ENCODE data around the gene LRIT1. TPM values are rescaled to one million over a fixed set of nuclear protein-coding genes. Genes with fewer than 3 reads are reported as not detected.

The LRIT1 gene
- total RNA-seq, 1 donor from 2014 or later = not detected

DNA sequence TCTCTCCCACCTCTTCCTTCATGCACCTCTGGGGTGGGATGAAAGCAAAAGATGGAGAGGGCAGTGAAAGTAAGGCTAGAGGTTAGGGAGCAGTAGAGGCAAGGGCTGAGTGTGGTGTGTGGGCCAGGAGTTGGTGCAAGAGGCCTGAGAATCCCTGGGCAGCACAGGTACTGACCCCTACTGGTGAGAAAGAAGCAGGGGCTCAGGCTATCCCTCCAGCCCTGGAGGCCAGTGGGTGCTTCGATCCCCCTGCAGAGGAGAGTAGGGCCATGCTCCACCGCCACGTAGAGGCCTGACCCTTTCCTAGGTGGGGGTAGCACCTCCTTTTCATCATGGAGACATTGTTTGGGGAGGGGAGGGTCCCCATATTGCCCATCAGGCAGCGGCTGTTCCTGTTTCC lies 37.2 kb downstream of the LRIT1 start:
- H3K36me3 ChIP-seq = no peaks in the 10 kb centered on the region
- intact Hi-C loops (cut with DNase I) = no loop called here
- no peak overlapping the region for H3K27ac ChIP-seq
- DNase-seq (ENCODE audit: low spot score in 2 of 2) = no peak
- no peak overlapping the region for H3K4me3 ChIP-seq
- no peaks in the 10 kb centered on the region for H3K4me1 ChIP-seq
- TF ChIP-seq, protein P1, sequence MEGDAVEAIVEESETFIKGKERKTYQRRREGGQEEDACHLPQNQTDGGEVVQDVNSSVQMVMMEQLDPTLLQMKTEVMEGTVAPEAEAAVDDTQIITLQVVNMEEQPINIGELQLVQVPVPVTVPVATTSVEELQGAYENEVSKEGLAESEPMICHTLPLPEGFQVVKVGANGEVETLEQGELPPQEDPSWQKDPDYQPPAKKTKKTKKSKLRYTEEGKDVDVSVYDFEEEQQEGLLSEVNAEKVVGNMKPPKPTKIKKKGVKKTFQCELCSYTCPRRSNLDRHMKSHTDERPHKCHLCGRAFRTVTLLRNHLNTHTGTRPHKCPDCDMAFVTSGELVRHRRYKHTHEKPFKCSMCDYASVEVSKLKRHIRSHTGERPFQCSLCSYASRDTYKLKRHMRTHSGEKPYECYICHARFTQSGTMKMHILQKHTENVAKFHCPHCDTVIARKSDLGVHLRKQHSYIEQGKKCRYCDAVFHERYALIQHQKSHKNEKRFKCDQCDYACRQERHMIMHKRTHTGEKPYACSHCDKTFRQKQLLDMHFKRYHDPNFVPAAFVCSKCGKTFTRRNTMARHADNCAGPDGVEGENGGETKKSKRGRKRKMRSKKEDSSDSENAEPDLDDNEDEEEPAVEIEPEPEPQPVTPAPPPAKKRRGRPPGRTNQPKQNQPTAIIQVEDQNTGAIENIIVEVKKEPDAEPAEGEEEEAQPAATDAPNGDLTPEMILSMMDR (IDR thresholded peaks at IDR 0.05) = no peak
- no peaks in the 10 kb centered on the region for H3K9me3 ChIP-seq
- H3K27me3 ChIP-seq = no peaks in the 10 kb centered on the region

DNA sequence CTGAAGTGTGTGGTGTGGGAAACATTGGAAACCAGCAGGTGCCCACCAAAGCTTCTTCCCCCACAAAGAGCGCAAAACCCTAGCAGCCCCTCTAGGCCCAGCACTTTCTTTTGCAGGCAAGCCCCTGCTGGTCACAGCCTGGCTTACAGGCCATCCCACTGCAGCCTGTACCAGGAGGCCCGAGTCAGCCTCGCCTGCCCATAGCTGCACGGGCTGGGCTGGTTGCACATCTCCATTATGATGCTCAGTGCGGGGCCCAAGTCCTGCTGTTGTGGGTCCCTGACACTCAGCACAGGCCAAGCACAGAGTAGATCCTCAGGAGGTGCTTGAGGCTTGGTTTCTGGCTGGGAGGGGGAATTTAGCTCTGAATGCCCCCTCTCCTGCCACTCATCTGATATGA lies 39.0 kb downstream of the LRIT1 start:
- no peak for DNase-seq (ENCODE audit: low spot score in 2 of 2)
- Histone ChIP-seq H3K27me3 (no peaks in the 10 kb centered on the region), H3K9me3 (no peaks in the 10 kb centered on the region), H3K4me1 (no peaks in the 10 kb centered on the region), H3K36me3 (no peaks in the 10 kb centered on the region), H3K4me3 (no peak overlapping the region), H3K27ac (no peak overlapping the region)
- intact Hi-C loops (cut with DNase I) = no loop called here
- TF ChIP-seq, protein P1 (IDR thresholded peaks at IDR 0.05) = no peak

DNA sequence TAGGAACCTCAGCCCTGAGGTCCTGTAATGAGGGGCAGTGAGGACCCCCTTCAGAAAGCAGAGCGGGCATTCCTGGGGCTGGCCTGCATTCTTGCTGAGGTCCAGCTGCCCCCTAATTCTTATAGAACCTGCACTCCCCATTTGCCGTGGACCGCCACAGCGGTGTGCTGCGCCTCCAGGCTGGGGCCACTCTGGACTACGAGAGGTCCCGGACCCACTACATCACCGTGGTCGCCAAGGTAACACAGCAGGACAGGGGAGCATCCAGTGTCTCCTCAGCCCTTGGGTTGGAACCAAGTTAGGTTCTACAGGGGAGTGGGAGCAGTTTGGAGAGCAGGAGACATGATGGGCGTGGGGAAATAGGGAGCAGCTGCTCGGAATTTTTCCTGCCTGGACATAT lies 39.7 kb downstream of the LRIT1 start:
- DNase-seq (ENCODE audit: low spot score in 2 of 2) = no peak
- Histone ChIP-seq H3K27ac (no peak overlapping the region), H3K9me3 (no peaks in the 10 kb centered on the region), H3K27me3 (no peaks in the 10 kb centered on the region), H3K4me1 (no peaks in the 10 kb centered on the region), H3K4me3 (no peak overlapping the region), H3K36me3 (no peaks in the 10 kb centered on the region)
- TF ChIP-seq, protein P1 (IDR thresholded peaks at IDR 0.05) = no peak
- intact Hi-C loops (cut with DNase I) = no loop called here

DNA sequence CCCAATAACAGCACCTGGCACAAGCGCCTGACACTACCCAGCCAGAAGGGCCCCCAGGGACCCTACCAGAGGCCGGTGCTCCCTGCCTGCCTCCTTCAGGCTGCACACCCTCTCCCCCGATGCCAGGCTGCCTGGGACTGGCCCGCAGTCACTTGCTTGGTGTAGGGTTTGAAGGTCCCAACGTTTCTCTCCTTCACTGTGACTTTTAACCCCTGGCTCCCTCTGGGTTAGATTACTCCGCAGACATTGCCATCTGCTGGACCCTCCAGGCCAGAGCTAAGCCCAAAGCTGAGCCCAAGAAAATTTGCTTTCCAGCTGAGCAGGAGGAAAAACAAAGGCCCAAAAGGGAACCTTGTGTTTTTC lies 40.1 kb downstream of the LRIT1 start:
- H3K4me3 ChIP-seq = no peak overlapping the region
- no peaks in the 10 kb centered on the region for H3K36me3 ChIP-seq
- no peaks in the 10 kb centered on the region for H3K9me3 ChIP-seq
- TF ChIP-seq, protein P1 (IDR thresholded peaks at IDR 0.05) = no peak
- no peak overlapping the region for H3K27ac ChIP-seq
- DNase-seq (ENCODE audit: low spot score in 2 of 2) = no peak
- no peaks in the 10 kb centered on the region for H3K27me3 ChIP-seq
- H3K4me1 ChIP-seq = no peaks in the 10 kb centered on the region
- intact Hi-C loops (cut with DNase I) = no loop called here

DNA sequence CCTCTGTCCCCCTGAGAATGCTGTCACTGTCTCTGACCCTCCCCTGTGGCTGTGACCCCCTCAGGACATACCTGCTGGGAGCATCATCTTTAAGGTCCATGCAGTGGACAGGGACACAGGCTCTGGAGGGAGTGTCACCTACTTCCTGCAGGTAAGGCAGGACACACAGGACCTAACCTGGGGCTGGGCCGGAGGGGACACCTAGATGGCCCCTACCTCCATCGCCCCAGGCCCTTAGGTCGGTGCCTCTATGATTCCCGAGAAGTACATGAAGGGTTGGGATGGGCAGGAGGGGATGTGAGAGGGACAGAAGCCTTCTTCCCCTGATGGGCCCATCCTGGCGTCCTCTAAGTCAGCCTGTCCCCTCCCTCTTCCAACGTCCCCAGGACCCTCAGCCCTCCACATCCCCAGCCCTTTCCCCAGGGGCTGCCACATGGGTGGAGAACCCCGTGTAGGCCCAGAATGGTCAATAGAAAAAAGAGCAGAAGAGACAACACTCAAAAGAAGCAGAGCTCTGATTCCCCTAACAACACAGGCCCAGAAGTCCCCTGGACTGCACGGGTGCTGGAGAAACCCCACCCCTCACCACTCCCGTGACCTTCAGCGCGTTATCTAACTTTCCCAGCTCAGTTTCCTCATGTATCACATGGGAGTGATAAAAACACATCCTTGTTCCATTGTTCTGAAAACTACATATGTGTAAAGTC lies 40.7 kb downstream of the LRIT1 start:
- Histone ChIP-seq H3K27me3 (no peaks in the 10 kb centered on the region), H3K27ac (no peak overlapping the region), H3K9me3 (no peaks in the 10 kb centered on the region), H3K4me1 (no peaks in the 10 kb centered on the region), H3K36me3 (no peaks in the 10 kb centered on the region), H3K4me3 (no peak overlapping the region)
- DNase-seq (ENCODE audit: low spot score in 2 of 2) = no peak
- TF ChIP-seq, protein P1 (IDR thresholded peaks at IDR 0.05) = no peak
- intact Hi-C loops (cut with DNase I) = no loop called here

Data from ascending aorta (tissue), 2 donors.